A549 (cell line): ENCODE data around the gene OPA1. TPM values are rescaled to one million over a fixed set of nuclear protein-coding genes. Genes with fewer than 3 reads are reported as not detected.

Source experiments
- ATAC-seq, 2 experiments: fragments of 200-7000 bp in 1 of 2; fragments of >200 bp in 1 of 2; cut with Nextera tagmentation in 1 of 2; cut with Tn5 transposase in 1 of 2; 3 replicates each; pipeline versions ENCODE4 v1.8.0 to v1.9.1; 2018 to 2020; ENCODE audit warnings: mild to moderate bottlenecking in 1 of 2, moderate library complexity in 1 of 2
- CTCF ChIA-PET: fragments of 300-600 bp; sonication (Branson Sonifier 250); formaldehyde crosslinking; extraction: SDS; loops from one replicate; lab custom pipeline; 2021; ENCODE audit warnings: antibody characterized with exemption, inconsistent platforms; lab: Yijun Ruan, JAX
- POLR2A ChIA-PET: fragments of 350-600 bp; formaldehyde crosslinking; extraction: SDS; loops from one replicate; lab custom pipeline; 2021; ENCODE audit warnings: antibody characterized with exemption, inconsistent platforms; lab: Yijun Ruan, JAX
- DNase-seq, 2 experiments: peaks; one replicate each; pipeline versions ENCODE4 v3.0.0 to v3.0.0-alpha.2; 2011 to 2016; ENCODE audit warnings: low read depth in 1 of 2, low spot score in 1 of 2
- FAIRE-seq: peaks from 2 replicates; lab custom pipeline; 2011; peaks lifted over from hg19 to GRCh38; lab: Jason Lieb, UNC
- H3K27ac ChIP-seq, 2 experiments: fragments of >200 bp; sonication (Bioruptor Twin); formaldehyde crosslinking; 3 replicates each; pipeline ENCODE4 v1.5.1; 2016 to 2017
- H3K4me1 ChIP-seq: fragments of >200 bp; sonication (Bioruptor Twin); formaldehyde crosslinking; 3 replicates; pipeline ENCODE4 v1.6.1; 2016
- H3K4me2 ChIP-seq: fragments of >200 bp; sonication (Bioruptor Twin); formaldehyde crosslinking; 3 replicates; pipeline ENCODE4 v1.6.1; 2016
- H3K4me3 ChIP-seq: fragments of >200 bp; sonication (Bioruptor Twin); formaldehyde crosslinking; 3 replicates; pipeline ENCODE4 v1.5.1; 2016
- H3K9me3 ChIP-seq: fragments of >200 bp; sonication (Bioruptor Twin); formaldehyde crosslinking; 3 replicates; pipeline ENCODE4 v1.6.1; 2016
- CHD2 ChIP-seq: fragments of 150-350 bp; IDR thresholded peaks from 2 replicates; pipeline ENCODE4 v1.6.1; 2014; ENCODE audit warnings: low read length; ENCODE audit not compliant: partially characterized antibody
- CHD4 ChIP-seq: fragments of 200-600 bp; sonication (generic); IDR thresholded peaks from 2 replicates; pipeline ENCODE4 v1.6.1; 2016; ENCODE audit warnings: antibody characterized with exemption, mild to moderate bottlenecking, borderline replicate concordance
- CTCF ChIP-seq: fragments of >200 bp; sonication (Bioruptor Twin); formaldehyde crosslinking; IDR thresholded peaks from 3 replicates; pipeline ENCODE4 v1.5.1; 2016
- E2F6 ChIP-seq: IDR thresholded peaks from 2 replicates; pipeline ENCODE4 v1.6.1; 2012; ENCODE audit warnings: low read depth, borderline replicate concordance
- EHMT2 ChIP-seq: fragments of 200-600 bp; sonication (generic); IDR thresholded peaks from 2 replicates; pipeline ENCODE4 v1.6.1; 2016; ENCODE audit warnings: antibody characterized with exemption, low read depth, mild to moderate bottlenecking, moderate library complexity
- ELK1 ChIP-seq: fragments of 150-350 bp; IDR thresholded peaks from 2 replicates; pipeline ENCODE4 v1.6.1; 2014; ENCODE audit warnings: low read depth, mild to moderate bottlenecking, low read length
- EP300 ChIP-seq, 2 experiments: fragments of >200 bp; sonication (Bioruptor Twin); formaldehyde crosslinking; IDR thresholded peaks; 2 replicates in 1 of 2; 3 replicates in 1 of 2; pipeline ENCODE4 v1.6.1; 2016 to 2017
- FOSL2 ChIP-seq, 2 experiments: fragments of 450-650 bp in 1 of 2; fragments of >200 bp in 1 of 2; sonication (Bioruptor Twin) in 1 of 2; formaldehyde crosslinking; IDR thresholded peaks; 2 replicates each; pipeline versions ENCODE4 v1.5.0 to v1.6.1; 2016 to 2020; ENCODE audit warnings: mild to moderate bottlenecking in 1 of 2, moderate library complexity in 1 of 2
- FOXS1 ChIP-seq: fragments of 250-450 bp; sonication (Bioruptor Pico); IDR thresholded peaks from 2 replicates; pipeline ENCODE4 v1.5.0; 2020; ENCODE audit warnings: mild to moderate bottlenecking, moderate library complexity
- HEYL ChIP-seq: fragments of 250-450 bp; sonication (Bioruptor Pico); IDR thresholded peaks from 2 replicates; pipeline ENCODE4 v1.8.0; 2021; ENCODE audit warnings: mild to moderate bottlenecking, moderate library complexity
- HOXB13 ChIP-seq: fragments of 250-450 bp; sonication (Bioruptor Pico); IDR thresholded peaks from 2 replicates; pipeline ENCODE4 v1.5.0; 2020; ENCODE audit warnings: low read depth, mild to moderate bottlenecking, moderate library complexity
- JUNB ChIP-seq: fragments of >200 bp; sonication (Bioruptor Twin); formaldehyde crosslinking; IDR thresholded peaks from 2 replicates; pipeline ENCODE4 v1.6.1; 2016
- MAX ChIP-seq: IDR thresholded peaks from 2 replicates; pipeline ENCODE4 v1.6.1; 2012
- NFE2L2 ChIP-seq: fragments of 150-350 bp; conservative IDR thresholded peaks from 2 replicates; pipeline ENCODE4 v1.6.1; 2014; ENCODE audit warnings: low read length
- POLR2AphosphoS2 ChIP-seq: conservative IDR thresholded peaks from 2 replicates; pipeline ENCODE4 v1.6.1; 2012; ENCODE audit warnings: low read length, improper control_type of control experiment, inconsistent platforms
- RAD21 ChIP-seq, 2 experiments: fragments of >200 bp in 1 of 2; sonication (Bioruptor Twin) in 1 of 2; formaldehyde crosslinking in 1 of 2; IDR thresholded peaks in 1 of 2; conservative IDR thresholded peaks in 1 of 2; 2 replicates in 1 of 2; 3 replicates in 1 of 2; pipeline ENCODE4 v1.6.1; 2012 to 2018; ENCODE audit warnings: inconsistent platforms in 1 of 2
- REST ChIP-seq: fragments of 200-600 bp; sonication (generic); IDR thresholded peaks from 2 replicates; pipeline ENCODE4 v1.6.1; 2016; ENCODE audit warnings: antibody characterized with exemption, mild to moderate bottlenecking, moderate library complexity
- ZC3H11A ChIP-seq: fragments of 450-650 bp; IDR thresholded peaks from 2 replicates; pipeline ENCODE4 v1.6.1; 2014; ENCODE audit warnings: antibody characterized with exemption, mild to moderate bottlenecking
- WGBS: methylation state at CpG from one replicate; pipeline ENCODE4 v1.1.6; 2017; ENCODE audit errors: missing lambda C conversion rate; 5-methylcytosine and 5-hydroxymethylcytosine counted together
- polyA plus RNA-seq, 4 experiments: library from polyadenylated mRNA; depleted of rRNA in 3 of 4; stranded (reverse); fragments of >200 nt; fragmentation: RNase III in 1 of 4; extraction: RNeasy Plus Mini Kit Qiagen cat#74134 plus additional on column Dnase treatment in 1 of 4; gene quantifications; 2 replicates in 3 of 4; 3 replicates in 1 of 4; pipeline ENCODE4 v1.2.3, GENCODE V29; 2011 to 2017

OPA1 gene
- polyA plus RNA-seq, 2 of the 4 experiments (the other 2 are of a cell fraction) = 31.7 to 54.4 TPM

GRCh38 chr3:193693774-193694173 is 100.8 kb downstream of the OPA1 start:
- H3K9me3 ChIP-seq = no peaks in the 10 kb centered on the region

GRCh38 chr3:193701953-193702635 is 109.1 kb downstream of the OPA1 start:
- Histone ChIP-seq H3K27ac (no peak overlapping the region), H3K4me3 (no peak overlapping the region), H3K9me3 (no peaks in the 10 kb centered on the region), H3K4me1 (no peaks in the 10 kb centered on the region), H3K4me2 (no peak overlapping the region)
- TF ChIP-seq ELK1 = no peak
- no peak for TF ChIP-seq FOXS1 (CRISPR knock-in tag)
- TF ChIP-seq EHMT2 = no peak
- no peak for TF ChIP-seq CHD4
- TF ChIP-seq HOXB13 = no peak
- no peak for TF ChIP-seq MAX
- no peak for TF ChIP-seq HEYL (CRISPR knock-in tag)
- ChIA-PET POLR2A (no interaction called here), CTCF (interaction anchor here (0.7 to 1.2 kb wide), 3 partner anchors 11 to 613 kb away, joined by 3 read pairs; no protein-coding TSS in a partner anchor)
- FAIRE-seq = no peak
- WGBS = 95% methylated on average over 8 of the region's 8 CpGs
- DNase-seq = no peak
- no peak for ATAC-seq

More at GRCh38 chr3:193693774-193694173, 100.8 kb downstream of the OPA1 start:
- DNase-seq = no peak
- H3K27ac ChIP-seq = no peak overlapping the region
- no peak for TF ChIP-seq EP300 (IDR thresholded peaks at IDR 0.05)
- TF ChIP-seq NFE2L2 = no peak
- TF ChIP-seq E2F6 = no peak
- no peak for TF ChIP-seq REST
- no peak for TF ChIP-seq EHMT2
- TF ChIP-seq CHD2 = no peak
- TF ChIP-seq MAX = no peak
- TF ChIP-seq RAD21 (conservative IDR thresholded peaks at IDR 0.05 in 1 of 2, IDR thresholded peaks at IDR 0.05 in 1 of 2) = no peak
- no peak for TF ChIP-seq FOSL2 (IDR thresholded peaks at IDR 0.05)
- TF ChIP-seq FOSL2 (CRISPR knock-in tag; IDR thresholded peaks at IDR 0.05) = no peak
- no peak for TF ChIP-seq CTCF
- TF ChIP-seq ZC3H11A = no peak
- no peak for TF ChIP-seq JUNB
- TF ChIP-seq POLR2AphosphoS2 = no peak
- ChIA-PET CTCF (no interaction called here), POLR2A (no interaction called here)
- WGBS = 68% methylated on average over 5 of the region's 5 CpGs
- no peak overlapping the region for H3K4me3 ChIP-seq
- H3K4me1 ChIP-seq = no peaks in the 10 kb centered on the region
- FAIRE-seq = no peak
- no peak for ATAC-seq
- H3K4me2 ChIP-seq = no peak overlapping the region
